ENCODE results near the gene WIZ.
A peak's percentile ranks its signal among the peaks of the same experiment; 100 is the strongest.

Gene WIZ

GRCh38 chr19:15466851-15467733 is 17.3 kb upstream of the WIZ start:
- DNase-seq = peak; percentile 86

GRCh38 chr19:15464394-15465385 is 14.9 kb upstream of the WIZ start, which contains the start of gene RASAL3:
Gene RASAL3, minus strand, starts transcription at chr19:15464544. Its CDS starts 186 bp downstream, at chr19:15464358.
- no peak for DNase-seq

- DNase-seq = no peak
Measured at GRCh38 chr19:15463861-15464371, 14.2 kb upstream of the WIZ start.

GRCh38 chr19:15461694-15462093 is 11.9 kb upstream of the WIZ start:
- no peak for DNase-seq

GRCh38 chr19:15457701-15458484 is 8.1 kb upstream of the WIZ start:
- DNase-seq = no peak

GRCh38 chr19:15456871-15457700 is 7.3 kb upstream of the WIZ start:
- DNase-seq = no peak

- no peak for DNase-seq
Measured at GRCh38 chr19:15456441-15456840, 6.7 kb upstream of the WIZ start.

- DNase-seq = no peak
Measured at GRCh38 chr19:15455996-15456395, 6.2 kb upstream of the WIZ start.

- no peak for DNase-seq
Measured at GRCh38 chr19:15453906-15454860, 4.4 kb upstream of the WIZ start.

- no peak for DNase-seq
Measured at GRCh38 chr19:15453091-15453578, 3.4 kb upstream of the WIZ start.

GRCh38 chr19:15452111-15453047 is 2.6 kb upstream of the WIZ start:
- DNase-seq = peak; percentile 64

GRCh38 chr19:15450528-15450890 is 753 bp upstream of the WIZ start:
- no peak for DNase-seq

GRCh38 chr19:15448778-15449619 is 757 bp downstream of the WIZ start:
- DNase-seq = no peak

- no peak for DNase-seq
Measured at GRCh38 chr19:15448044-15448777, 1.5 kb downstream of the WIZ start.

- DNase-seq = no peak
Measured at GRCh38 chr19:15447057-15447456, 2.7 kb downstream of the WIZ start.

GRCh38 chr19:15445807-15446376 is 3.9 kb downstream of the WIZ start:
- DNase-seq = no peak

- no peak for DNase-seq
Measured at GRCh38 chr19:15445227-15445605, 4.5 kb downstream of the WIZ start.

Measured in HCEC 1CT (cell line).